Lower leg skin (tissue), 4 donors: ENCODE data around the gene MAP1S. TPM values are rescaled to one million over a fixed set of nuclear protein-coding genes. Genes with fewer than 3 reads are reported as not detected.

Source experiments
- DNase-seq, 2 donors: peaks; one replicate each; pipeline ENCODE4 v3.0.0-alpha.2; 2019; ENCODE audit warnings: low spot score in 2 of 2
- H3K4me3 ChIP-seq: fragments of 200-600 bp; sonication (generic); 2 replicates; pipeline ENCODE4 v1.5.1; 2017; ENCODE audit warnings: mild to moderate bottlenecking, low read depth; ENCODE audit not compliant: poor library complexity, severe bottlenecking
- CTCF ChIP-seq, 3 donors: fragments of 450-650 bp; IDR thresholded peaks; one replicate each; pipeline ENCODE4 v1.5.1; 2016; ENCODE audit warnings: antibody characterized with exemption in 3 of 3, mild to moderate bottlenecking in 3 of 3, moderate library complexity in 2 of 3
- POLR2A ChIP-seq, 2 donors: fragments of 450-650 bp; IDR thresholded peaks; one replicate each; pipeline ENCODE4 v1.6.1; 2016 to 2017; ENCODE audit warnings: antibody characterized with exemption in 2 of 2, mild to moderate bottlenecking in 1 of 2, moderate library complexity in 1 of 2
- WGBS, 2 donors: methylation state at CpG; one replicate each; pipeline ENCODE4 v1.1.5; 2018; 5-methylcytosine and 5-hydroxymethylcytosine counted together
- intact Hi-C: fragments of 100-400 bp; cut with DNase I; formaldehyde crosslinking; loops from one replicate; pipeline ENCODE4 v1.15.0; 2023; ENCODE audit warnings: low total_unique reads
- total RNA-seq, 4 donors: library from RNA; depleted of rRNA; stranded (reverse); fragments of >200 nt; gene quantifications; one replicate each; pipeline ENCODE4 v1.1.0, GENCODE V29; 2016

The MAP1S gene
- total RNA-seq, 4 donors from 2014 or later, result 10.8 to 32.7 (median 24.5) TPM

DNA sequence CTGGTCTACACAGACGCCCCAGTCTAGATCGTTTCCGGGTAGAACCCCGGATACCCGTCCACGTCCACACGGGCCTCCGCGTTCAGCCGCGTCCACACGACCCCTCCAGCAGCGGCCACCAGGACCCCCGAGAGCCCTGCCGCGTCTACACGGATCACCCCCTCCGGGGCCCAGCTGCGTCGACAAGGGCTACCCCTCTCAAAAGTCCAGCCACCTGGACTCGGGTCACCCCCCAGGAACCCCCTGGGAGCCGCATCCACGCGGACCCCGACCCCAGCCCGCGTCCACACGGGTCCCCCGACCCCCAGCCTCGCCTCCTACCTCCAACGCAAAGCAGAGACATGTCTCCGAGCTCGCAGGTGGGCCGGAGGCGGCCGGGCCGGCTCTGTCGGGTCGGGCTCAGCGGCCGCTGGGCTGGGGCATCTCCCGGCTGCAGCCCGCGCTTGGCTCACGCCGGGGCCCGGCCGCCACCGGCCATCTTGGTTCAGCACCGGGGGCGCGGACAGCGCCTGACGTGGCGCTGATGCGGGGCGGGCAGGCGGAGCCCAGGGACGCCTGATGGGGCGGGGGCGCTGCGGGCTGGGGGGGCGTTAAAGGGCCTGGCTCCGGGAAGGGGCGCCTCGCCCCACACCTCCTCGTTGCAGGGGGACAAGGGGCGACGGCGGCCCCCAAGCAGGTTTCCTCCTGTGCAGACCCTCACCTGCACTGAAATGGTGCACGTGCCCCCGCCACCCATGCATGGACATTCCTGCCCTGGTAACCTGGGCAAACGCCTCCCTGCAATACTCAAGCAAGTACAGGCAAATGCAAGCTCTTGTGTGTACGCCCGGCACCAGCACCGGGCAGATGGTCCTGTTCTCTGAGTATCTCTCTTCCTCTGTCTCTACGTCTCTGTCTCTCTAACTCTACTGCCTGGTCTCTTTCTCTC lies 31.2 kb upstream of the MAP1S start, which contains the start of gene UNC13A:
TSS of gene UNC13A (minus strand) at position 498 of the 928 bp plus-strand sequence. CDS start at position 343, 155 bp downstream.
- 3 to 5% methylated on average over 10 to 23 of the region's 77 CpGs for WGBS, 2 donors
- intact Hi-C loops, result no loop called here
- H3K4me3 ChIP-seq, result no peak within 1 kb of the TSS
- TF ChIP-seq CTCF (IDR thresholded peaks at IDR 0.05) (no peak), POLR2A (IDR thresholded peaks at IDR 0.05) (no peak)
- DNase-seq, result no peak

DNA sequence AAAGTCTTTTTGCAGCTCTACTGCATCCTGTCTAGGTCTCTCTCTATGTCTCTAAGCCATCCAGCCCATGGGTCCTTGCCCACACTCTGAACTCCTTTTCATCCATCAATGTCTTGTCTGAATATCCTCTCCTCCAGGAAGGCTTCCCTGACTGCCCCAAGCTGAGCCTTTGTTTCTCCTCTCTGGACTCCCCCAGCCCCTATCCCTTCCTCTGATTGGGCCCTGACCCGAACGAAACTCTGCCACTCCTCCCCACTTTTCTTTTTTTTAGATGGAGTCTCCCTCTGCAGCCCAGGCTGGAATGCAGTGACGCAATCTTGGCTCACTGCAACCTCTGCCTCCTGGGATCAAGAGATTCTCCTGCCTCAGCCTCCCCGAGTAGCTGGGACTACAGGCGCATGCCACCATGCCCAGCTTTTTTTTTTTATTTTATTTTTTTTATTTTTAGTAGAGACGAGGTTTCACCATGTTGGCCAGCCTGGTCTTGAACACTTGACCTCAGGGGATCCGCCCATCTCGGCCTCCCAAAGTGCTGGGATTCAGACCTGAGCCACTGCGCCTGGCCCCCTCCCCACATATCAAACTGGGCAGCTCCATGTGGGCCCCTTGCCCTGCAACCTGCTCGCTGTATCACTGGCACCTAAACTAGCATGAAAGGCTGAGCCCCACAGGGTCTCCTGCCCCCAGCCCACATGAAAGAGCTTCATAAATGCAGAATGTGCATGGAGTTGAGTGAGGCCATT lies 30.3 kb upstream of the MAP1S start:
- no peak for DNase-seq

DNA sequence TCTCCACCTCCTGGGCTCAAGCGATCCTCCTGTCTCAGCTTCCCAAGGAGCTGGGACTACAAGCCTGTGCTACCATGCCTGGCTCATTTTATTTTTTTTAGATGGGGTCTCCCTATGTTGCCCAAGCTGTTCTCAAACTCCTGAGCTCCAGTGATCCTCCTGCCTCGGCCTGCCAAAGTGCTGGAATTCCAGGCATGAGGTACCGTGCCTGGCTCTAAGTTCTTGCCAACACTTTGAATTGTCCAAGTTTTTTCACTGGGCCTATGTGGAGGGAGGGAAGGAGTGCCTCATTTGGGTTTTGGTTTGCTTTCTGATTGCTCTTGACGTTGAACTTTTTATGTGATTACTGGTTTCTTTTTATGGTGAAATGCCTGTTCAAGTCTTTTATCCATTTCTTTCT lies 26.7 kb upstream of the MAP1S start:
- TF ChIP-seq POLR2A (IDR thresholded peaks at IDR 0.05), result no peak
- no peak for TF ChIP-seq CTCF (IDR thresholded peaks at IDR 0.05)
- intact Hi-C loops, result no loop called here
- no peak overlapping the region for H3K4me3 ChIP-seq
- DNase-seq, result no peak
- 60 to 61% methylated on average over 4 of the region's 4 CpGs for WGBS, 2 donors

More for the DNA sequence above, 30.3 kb upstream of the MAP1S start:
- WGBS, 2 donors, result 60 to 62% methylated on average over 10 of the region's 10 CpGs
- intact Hi-C loops, result no loop called here
- TF ChIP-seq POLR2A (IDR thresholded peaks at IDR 0.05) (no peak), CTCF (IDR thresholded peaks at IDR 0.05) (no peak)
- no peak overlapping the region for H3K4me3 ChIP-seq

- DNase-seq, result no peak
- WGBS, 2 donors, result 70 to 80% methylated on average over 2 of the region's 2 CpGs
- no peak overlapping the region for H3K4me3 ChIP-seq
- TF ChIP-seq CTCF (IDR thresholded peaks at IDR 0.05) (no peak), POLR2A (IDR thresholded peaks at IDR 0.05) (no peak)
- intact Hi-C loops, result no loop called here
These were observed 24.1 kb upstream of the MAP1S start for GRCh38 chr19:17695198-17695597.

DNA sequence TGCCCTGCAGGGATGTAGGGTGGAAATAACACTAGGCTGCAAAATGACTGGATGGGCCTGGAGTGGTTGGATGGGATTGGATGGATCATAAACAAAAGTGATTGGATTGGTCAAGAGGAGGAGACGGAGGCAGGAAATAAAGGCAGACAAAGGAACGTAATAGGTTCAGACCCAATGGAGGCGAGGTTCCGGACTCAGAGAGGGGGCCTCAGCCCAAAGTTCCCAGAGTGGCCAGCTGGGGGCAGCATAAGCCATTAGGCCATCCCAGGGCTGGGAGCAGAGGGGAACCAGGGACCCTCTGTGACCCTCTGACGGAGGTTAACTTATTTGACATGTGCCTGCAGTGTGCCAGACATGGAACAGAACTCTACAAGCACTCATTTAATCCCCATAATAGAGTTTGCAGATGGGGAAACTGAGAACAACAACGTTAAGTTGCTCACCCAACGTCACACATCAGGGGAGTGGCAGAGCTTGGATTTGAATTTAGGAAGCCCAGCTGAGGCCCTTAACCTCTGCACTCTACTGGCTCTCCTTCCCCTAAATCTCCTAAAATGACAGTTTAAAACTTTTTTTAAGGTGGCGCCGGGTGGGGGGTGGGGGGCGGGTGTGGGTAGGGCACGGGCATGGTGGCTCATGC lies 15.3 kb upstream of the MAP1S start:
- H3K4me3 ChIP-seq, result no peak overlapping the region
- no peak for DNase-seq
- intact Hi-C loops, result loop anchor here (10.0 kb wide), 1 partner anchor 151 kb away; the partner anchor contains the start of gene RPL18A
- 39 to 56% methylated on average over 11 of the region's 11 CpGs for WGBS, 2 donors
- TF ChIP-seq CTCF (IDR thresholded peaks at IDR 0.05) (no peak), POLR2A (IDR thresholded peaks at IDR 0.05) (no peak)
